Stimulated activated effector memory CD8-positive, alpha-beta T cell treated with anti-CD3 and anti-CD28 coated beads, Interleukin-12 subunit alpha, Interleukin-12 subunit beta, amount 100 ng/mL, for 72 hours (primary cell): ENCODE results near the gene BCL2.

Source experiments
- ATAC-seq: fragments of 150-1000 bp; cut with Tn5 transposase; 2 replicates; pipeline ENCODE4 v1.10.0; 2021
- DNase-seq, 2 donors: peaks; one replicate each; pipeline ENCODE4 v3.0.0; 2021 to 2022; ENCODE audit warnings: low spot score in 2 of 2
- H3K27ac Mint-ChIP-seq: one replicate; pipeline ENCODE4 v1.8.0; 2022; ENCODE audit warnings: mild to moderate bottlenecking, mixed read lengths
- H3K36me3 Mint-ChIP-seq: one replicate; pipeline ENCODE4 v1.8.0; 2022; ENCODE audit warnings: mild to moderate bottlenecking, mixed read lengths
- H3K4me1 Mint-ChIP-seq: one replicate; pipeline ENCODE4 v1.8.0; 2022; ENCODE audit warnings: mixed read lengths
- H3K4me3 Mint-ChIP-seq: one replicate; pipeline ENCODE4 v1.8.0; 2022; ENCODE audit warnings: mild to moderate bottlenecking, mixed read lengths
- H3K9me3 Mint-ChIP-seq: one replicate; pipeline ENCODE4 v1.8.0; 2022; ENCODE audit warnings: mixed read lengths

BCL2 gene

DNA sequence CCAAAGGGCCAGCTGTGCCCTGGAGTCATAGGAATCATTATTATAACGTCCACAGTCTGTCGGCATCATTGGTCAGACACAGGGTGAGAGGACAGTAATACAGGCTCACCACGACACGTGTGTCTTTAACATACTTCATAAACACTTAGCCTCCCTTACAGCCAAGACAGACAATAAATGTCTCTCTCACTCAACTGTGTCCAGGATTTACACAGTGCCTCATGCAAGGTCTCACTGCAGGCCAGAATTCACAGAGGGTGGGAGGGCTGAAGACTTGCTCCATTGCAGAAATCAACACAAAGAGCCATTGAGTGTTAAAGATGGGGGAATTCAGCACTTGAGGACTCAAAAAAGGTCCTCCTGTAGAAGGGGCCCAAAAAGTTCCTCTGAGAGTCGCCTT is 210.5 kb downstream of the BCL2 start:
- Mint-ChIP-seq H3K4me1 (peaks cover 39% of the 10 kb centered on the region), H3K4me3 (no peak overlapping the region), H3K27ac (no peak overlapping the region), H3K36me3 (peaks cover 15% of the 10 kb centered on the region), H3K9me3 (peaks cover 2% of the 10 kb centered on the region)
- DNase-seq (no peak), ATAC-seq (no peak)

DNA sequence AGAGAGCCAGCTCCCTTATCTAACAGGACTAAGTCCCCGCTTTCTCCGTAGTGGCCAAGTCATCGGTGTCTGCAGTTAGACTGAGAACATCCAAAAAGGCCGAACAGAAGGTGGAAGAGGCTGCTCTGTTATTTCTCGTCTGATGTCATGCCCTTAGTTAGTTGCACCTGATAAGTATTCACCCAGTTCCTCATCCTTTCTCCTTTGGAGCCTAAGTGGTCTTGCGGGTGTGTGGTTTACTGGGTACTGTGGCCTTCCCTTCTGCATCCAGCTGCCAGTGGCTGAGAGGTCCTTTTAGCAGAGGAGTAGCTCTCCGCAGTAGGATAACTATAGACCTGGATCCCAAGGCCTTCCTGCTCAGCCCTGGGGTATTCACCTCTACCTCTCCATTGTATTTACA is 211.6 kb downstream of the BCL2 start:
- ATAC-seq (no peak), DNase-seq (no peak)
- Mint-ChIP-seq H3K27ac (no peak overlapping the region), H3K36me3 (peaks cover 25% of the 10 kb centered on the region), H3K4me1 (peaks cover 44% of the 10 kb centered on the region), H3K9me3 (peaks cover 2% of the 10 kb centered on the region), H3K4me3 (no peak overlapping the region)

DNA sequence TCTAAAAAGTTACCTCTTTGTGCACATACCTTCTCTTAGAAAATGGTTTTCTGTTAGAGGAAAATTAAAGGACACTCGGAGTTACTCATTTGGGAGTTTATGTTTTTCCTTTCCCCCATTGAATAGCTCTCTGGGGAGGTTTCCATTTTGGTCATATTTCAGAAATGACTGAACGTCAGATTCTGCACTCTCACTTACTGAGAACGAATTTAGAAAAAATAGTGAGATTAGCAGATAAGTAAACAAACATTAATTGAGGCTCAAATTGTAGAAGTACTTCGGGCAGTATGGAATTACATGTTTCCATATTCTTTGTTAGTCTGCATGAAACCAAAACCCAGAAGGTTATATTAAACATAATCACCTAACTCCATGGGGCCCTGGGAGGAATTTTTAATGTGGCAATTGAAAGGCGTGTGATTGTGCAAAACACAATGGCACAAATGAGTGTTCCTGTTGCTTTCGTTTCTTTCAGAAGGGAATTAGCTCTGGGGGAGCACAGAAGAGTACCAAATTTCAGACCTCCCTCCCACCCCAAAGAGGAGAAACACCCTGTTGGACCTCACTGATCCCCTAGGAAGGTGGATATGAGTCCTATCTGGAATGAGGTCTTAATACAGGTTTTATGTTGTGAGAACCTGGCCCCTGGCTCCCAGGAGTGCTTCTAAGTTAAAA is 212.3 kb downstream of the BCL2 start:
- no peak for DNase-seq
- Mint-ChIP-seq H3K36me3 (peaks cover 26% of the 10 kb centered on the region), H3K27ac (no peak overlapping the region), H3K9me3 (peaks cover 2% of the 10 kb centered on the region), H3K4me1 (peaks cover 46% of the 10 kb centered on the region), H3K4me3 (peak overlapping the region; percentile 46)
- ATAC-seq: peak; percentile 81

DNA sequence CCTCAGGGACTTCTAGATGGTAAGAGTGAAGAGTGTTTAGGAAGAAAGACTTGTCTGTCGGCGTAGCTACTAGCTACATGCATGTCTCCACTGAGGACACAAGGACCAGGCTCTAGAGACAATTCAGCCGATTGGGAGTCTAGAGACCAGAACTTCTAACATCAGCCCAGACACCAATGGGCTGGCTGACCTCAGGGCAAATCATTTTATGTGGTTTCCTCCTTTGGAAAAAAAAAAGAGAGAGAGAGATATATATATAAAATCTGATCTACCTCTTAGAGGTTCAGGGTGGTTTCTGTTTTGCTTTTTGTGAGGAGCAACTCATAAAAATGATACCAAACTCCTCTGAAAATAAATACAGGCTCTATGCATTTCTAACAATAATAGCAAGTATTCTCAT is 212.8 kb downstream of the BCL2 start:
- peaks cover 47% of the 10 kb centered on the region for H3K4me1 Mint-ChIP-seq
- DNase-seq (no peak), ATAC-seq (peak; percentile 55)
- peak overlapping the region; percentile 75 for H3K27ac Mint-ChIP-seq
- H3K4me3 Mint-ChIP-seq: peak overlapping the region; percentile 46
- peaks cover 2% of the 10 kb centered on the region for H3K9me3 Mint-ChIP-seq
- H3K36me3 Mint-ChIP-seq: peaks cover 26% of the 10 kb centered on the region

DNA sequence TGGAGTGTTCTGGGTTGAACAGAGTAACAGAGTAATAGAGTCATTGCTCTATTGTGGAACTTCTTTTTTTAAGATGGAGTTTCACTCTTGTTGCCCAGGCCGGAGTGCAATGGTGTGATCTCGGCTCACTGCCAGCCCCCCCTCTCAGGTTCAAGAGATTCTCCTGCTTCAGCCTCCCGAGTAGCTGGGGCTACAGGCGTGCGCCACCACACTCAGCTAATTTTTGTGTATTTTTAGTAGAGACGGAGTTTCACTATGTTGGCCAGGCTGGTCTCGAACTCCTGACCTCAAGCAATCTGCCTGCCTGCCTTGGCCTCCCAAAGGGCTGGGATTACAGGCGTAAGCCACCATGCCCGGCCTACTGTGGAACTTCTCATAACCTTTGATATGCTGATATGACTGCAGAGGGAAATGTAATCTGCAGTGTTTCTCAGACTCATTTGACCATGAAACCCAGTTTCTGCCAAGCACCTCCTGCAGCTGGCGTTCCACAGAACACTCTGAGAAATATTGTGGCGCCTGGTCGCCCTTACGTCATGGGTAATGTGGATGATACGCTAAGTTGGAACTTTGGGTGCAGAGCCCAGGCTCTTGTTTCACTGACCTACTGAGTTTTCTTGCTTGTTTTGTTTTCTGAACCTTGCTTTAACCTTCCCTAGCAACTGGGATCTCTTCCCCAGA is 213.8 kb downstream of the BCL2 start:
- Mint-ChIP-seq H3K36me3 (peaks cover 26% of the 10 kb centered on the region), H3K4me1 (peaks cover 49% of the 10 kb centered on the region), H3K27ac (peak overlapping the region; percentile 75), H3K9me3 (peaks cover 2% of the 10 kb centered on the region), H3K4me3 (peak overlapping the region; percentile 46)
- no peak for DNase-seq
- ATAC-seq: no peak

DNA sequence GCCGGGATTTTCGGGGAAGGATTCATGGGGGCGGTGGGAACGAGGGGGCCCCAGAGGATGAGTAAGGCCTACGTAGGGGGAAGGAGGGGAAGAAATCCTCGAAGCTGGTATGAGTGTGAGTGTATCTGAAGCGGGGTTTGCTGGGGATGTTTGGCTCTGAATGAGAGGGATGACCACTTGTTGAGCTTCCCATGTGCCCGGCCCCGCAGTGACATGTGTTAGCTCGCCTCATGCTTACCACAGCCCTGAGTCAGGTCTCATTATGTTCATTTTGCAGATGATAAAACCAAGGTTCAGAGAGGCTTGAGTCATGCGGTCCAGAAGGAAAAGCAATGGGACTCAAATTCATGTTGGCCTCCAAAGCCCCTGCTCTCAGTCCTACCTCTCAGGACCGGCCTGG is 214.7 kb downstream of the BCL2 start:
- H3K27ac Mint-ChIP-seq: no peak overlapping the region
- ATAC-seq (no peak), DNase-seq (no peak)
- no peak overlapping the region for H3K4me3 Mint-ChIP-seq
- H3K4me1 Mint-ChIP-seq: peaks cover 56% of the 10 kb centered on the region
- peaks cover 2% of the 10 kb centered on the region for H3K9me3 Mint-ChIP-seq
- H3K36me3 Mint-ChIP-seq: peaks cover 26% of the 10 kb centered on the region

DNA sequence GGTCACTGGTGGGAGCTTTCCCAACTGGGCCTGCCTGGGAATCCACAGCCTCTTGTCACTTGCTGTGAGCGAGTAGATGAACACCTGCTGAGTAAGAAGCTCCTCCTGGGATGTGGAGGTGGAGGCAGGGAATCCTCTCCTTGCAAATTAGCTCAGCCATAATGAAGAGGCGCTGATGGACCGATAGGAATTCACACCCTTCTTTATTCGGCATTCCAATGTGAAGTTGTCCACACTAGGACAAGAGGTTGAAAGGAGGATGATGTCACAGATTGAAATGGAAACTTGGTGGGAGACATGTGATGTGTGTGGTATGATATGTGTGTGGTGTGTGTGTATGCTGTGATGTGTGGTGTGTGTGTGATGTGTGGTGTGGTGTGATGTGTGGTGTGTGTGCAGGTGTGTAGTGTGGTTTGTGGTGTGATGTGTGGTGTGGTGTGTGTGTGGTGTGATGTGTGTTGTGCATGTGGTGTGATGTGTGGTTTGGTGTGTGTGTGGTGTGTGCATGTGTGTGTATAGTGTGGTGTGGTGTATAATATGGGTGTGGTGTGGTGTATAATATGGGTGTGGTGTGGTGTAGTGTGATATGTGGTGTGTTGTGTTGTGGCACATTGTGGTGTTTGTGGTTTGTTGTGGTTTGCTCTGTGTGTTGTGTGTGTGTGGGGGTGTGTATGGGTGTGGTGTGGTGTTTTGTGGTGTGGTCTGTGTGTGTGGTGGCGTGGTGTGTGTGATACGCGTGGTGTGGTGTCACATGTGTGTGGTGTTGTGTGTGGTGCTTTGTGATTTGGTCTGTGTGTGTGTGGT is 216.4 kb downstream of the BCL2 start:
- H3K4me1 Mint-ChIP-seq: peaks cover 73% of the 10 kb centered on the region
- ATAC-seq (no peak), DNase-seq (no peak)
- peaks cover 32% of the 10 kb centered on the region for H3K36me3 Mint-ChIP-seq
- peaks cover 2% of the 10 kb centered on the region for H3K9me3 Mint-ChIP-seq
- H3K27ac Mint-ChIP-seq: no peak overlapping the region
- H3K4me3 Mint-ChIP-seq: no peak overlapping the region

DNA sequence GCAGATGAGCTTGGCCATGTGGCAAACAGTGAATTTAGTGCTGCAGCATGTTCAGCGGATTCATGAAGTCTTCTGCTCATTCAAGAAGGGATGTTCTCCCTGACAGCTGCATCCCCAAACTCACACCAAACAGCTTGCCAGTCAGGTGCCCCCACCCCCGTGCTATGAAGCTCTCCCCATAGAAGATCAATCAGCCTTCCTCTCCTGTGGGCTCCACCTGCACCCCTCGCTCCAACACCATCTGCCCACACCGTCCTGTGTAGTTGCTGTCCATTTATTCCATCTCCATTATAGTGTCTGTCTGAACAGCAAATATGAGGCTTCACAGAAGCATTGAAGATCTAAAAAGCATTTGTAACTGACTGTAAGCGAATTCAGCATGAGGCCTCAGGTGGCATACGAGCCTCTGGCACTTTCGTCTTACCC is 218.9 kb downstream of the BCL2 start:
- DNase-seq (no peak), ATAC-seq (no peak)
- no peak overlapping the region for H3K4me3 Mint-ChIP-seq
- peaks cover 2% of the 10 kb centered on the region for H3K9me3 Mint-ChIP-seq
- no peak overlapping the region for H3K27ac Mint-ChIP-seq
- H3K4me1 Mint-ChIP-seq: peaks cover 61% of the 10 kb centered on the region
- peaks cover 24% of the 10 kb centered on the region for H3K36me3 Mint-ChIP-seq

DNA sequence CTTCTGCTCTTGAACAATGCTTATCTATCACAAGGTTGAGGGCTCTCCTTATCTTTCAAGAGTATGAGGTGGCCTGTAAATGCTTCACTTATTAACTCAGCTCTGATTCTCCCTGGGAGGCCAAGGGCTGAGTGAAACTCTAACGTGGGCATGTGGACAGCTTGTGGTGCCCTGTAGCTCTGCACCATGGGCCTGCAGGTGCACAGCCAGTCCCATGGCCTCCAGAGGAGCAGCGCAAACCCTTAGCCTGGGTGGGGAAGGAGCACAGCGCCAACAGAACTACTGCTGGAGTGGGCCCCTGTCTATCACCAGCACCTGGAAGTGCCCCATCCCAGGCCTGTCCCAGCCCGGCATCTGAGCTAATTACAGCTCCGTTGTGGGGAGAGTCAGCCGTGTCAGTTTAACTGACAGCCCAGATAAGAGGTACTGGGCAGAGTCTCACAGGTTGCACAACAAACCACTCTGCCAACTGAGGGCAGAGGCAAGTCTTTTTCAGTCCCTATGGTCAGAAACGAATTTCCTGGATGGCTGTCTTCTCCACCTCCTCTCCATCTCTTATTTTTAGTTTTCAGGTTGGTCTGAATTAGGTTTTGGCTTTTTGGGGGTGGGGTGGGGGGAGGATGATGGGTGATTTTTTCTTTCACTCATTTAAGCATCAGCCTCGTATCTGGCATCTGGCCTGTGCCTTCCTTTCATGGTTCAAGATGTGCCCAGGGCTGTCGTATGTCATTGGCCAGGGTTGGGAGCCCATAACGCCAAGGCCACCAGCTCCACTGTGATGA is 219.5 kb downstream of the BCL2 start:
- Mint-ChIP-seq H3K9me3 (no peaks in the 10 kb centered on the region), H3K4me3 (no peak overlapping the region), H3K27ac (no peak overlapping the region), H3K4me1 (peaks cover 55% of the 10 kb centered on the region), H3K36me3 (peaks cover 18% of the 10 kb centered on the region)
- DNase-seq (no peak), ATAC-seq (no peak)

DNA sequence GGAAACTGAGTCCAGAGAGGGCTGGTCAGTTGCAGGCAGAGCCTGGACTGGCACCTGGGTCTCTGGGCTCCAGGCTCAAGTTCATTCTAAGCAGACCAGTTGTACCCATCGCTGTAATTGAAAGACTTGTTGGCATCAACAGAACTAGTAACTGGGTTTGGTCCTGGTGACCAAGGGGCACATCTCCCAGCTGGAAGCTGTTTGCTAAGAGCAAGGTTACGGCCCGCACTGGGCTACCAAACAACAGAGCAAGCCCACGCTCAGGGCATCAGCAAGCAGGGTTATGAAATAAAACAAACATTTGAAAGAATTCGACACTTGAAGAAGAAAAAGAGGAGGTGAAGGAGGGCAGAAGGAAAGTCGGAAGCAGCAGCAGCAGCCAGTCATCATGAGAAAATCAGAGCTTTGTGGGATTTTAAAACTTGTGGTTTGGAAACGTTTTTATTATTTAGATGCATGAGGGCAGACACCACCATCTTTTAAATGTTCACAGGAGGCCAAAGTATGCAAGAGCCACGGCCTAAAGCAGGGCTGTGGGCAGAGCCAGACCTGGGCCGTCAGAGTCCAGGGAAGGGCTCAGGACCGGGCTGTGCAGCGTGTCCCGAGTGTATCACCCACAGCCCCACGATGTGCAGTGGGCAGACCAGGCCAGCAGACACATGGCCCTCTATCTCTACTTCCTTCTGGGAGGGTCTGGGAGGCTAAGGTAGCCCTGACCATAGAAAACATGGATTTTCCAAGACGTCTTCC is 220.3 kb downstream of the BCL2 start:
- peak overlapping the region; percentile 49 for H3K4me3 Mint-ChIP-seq
- ATAC-seq (no peak), DNase-seq (no peak)
- H3K9me3 Mint-ChIP-seq: no peaks in the 10 kb centered on the region
- H3K27ac Mint-ChIP-seq: no peak overlapping the region
- H3K36me3 Mint-ChIP-seq: peaks cover 17% of the 10 kb centered on the region
- H3K4me1 Mint-ChIP-seq: peaks cover 54% of the 10 kb centered on the region

DNA sequence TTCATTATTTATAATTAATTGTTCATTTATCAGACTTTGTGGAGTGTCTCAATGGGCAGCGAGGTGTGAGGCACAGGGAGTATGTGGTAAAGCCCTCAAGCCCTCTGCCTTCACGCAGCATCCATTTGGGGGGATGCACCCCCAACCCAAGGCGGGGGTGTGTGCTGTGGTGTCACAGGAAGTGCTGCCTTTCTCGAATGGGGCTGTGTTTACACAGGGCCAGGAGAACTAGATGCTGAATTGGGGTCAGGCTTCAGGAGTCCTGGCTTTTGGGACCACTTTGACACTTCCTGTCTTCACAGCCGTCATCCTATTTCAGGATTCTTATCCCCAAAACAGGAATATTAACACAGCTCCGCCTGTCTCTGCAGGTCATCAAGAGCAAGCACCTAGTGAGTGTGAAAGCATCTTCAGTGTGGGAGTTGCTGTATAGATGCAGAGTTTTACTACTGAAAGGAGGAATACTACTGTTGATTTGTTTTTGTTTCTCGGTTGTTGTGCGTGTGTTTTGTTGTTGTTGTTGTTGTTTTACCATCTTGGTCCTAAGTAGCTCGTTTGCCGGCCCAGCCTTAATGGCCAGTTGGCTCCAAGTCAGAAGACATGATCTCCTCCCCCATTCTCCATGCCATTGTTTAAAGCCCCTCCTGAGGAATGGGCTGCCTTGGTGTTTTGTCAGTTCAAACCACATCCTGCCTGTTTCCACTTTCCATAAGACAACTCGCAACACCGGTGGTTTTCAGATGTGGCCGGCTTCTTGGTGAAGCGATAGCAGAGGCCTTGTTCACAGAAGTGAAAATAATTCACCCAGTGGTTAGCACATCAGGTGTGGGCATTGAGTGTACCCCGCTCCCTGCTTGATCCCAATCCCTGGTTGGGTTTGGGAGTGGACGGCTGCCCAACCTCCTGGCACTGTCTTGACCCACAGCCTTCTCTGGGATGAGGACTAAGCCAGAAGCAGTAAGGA is 221.3 kb downstream of the BCL2 start:
- Mint-ChIP-seq H3K4me1 (peaks cover 48% of the 10 kb centered on the region), H3K27ac (peak overlapping the region; percentile 15), H3K4me3 (peak overlapping the region; percentile 49), H3K36me3 (peaks cover 11% of the 10 kb centered on the region), H3K9me3 (no peaks in the 10 kb centered on the region)
- DNase-seq (peak in 1 of 2 donors; percentile 68), ATAC-seq (peak; percentile 86)

DNA sequence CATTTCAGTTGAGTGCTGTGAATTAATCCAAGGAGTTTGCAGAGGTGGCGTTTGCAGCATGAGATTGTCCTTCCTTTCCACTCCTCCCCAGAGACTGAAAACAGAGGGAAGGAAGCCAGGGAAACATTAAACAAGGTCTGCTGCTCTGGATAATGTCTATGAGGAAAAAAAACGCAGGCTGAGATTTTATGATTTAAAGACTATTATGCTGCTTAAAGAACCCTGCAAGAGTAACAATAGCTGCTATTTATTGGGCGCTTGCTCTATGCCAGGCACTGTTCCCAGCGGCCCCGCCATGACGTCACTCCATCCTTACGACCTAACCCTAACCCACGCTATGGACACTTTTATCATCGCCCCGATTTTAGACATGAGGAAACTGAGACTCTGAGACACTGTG is 222.4 kb downstream of the BCL2 start:
- no peaks in the 10 kb centered on the region for H3K9me3 Mint-ChIP-seq
- no peak for DNase-seq
- no peak overlapping the region for H3K4me3 Mint-ChIP-seq
- peaks cover 6% of the 10 kb centered on the region for H3K36me3 Mint-ChIP-seq
- ATAC-seq: no peak
- no peak overlapping the region for H3K27ac Mint-ChIP-seq
- peaks cover 41% of the 10 kb centered on the region for H3K4me1 Mint-ChIP-seq

DNA sequence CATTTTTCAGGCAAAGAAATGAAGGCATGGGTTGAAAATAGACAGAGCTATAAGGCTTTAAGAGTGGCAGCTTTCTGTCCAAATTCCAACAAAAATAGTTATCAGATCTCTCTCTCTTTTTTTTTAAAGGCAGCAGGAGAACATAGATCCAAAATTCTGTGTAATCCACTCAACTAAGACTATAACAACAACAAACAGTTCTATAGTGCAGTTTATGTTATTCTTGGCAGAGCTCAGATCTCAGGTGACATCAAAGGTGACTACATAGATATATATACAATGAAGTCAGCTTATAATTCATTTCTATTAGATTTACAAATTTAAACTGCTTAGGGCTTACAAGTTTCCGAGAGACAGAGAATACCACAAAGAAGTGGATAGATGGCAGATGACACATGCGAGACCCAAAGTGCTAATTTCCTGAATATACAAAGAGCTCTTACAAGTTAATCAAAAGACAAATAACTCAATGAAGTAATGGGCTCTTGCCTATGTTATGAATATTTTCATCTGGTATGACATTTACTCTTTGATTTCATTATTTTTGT is 223.2 kb downstream of the BCL2 start:
- no peak overlapping the region for H3K4me3 Mint-ChIP-seq
- DNase-seq (no peak), ATAC-seq (no peak)
- no peaks in the 10 kb centered on the region for H3K9me3 Mint-ChIP-seq
- peaks cover 36% of the 10 kb centered on the region for H3K4me1 Mint-ChIP-seq
- no peak overlapping the region for H3K27ac Mint-ChIP-seq
- H3K36me3 Mint-ChIP-seq: peaks cover 6% of the 10 kb centered on the region
